K562 (cell line): Measurements from ENCODE around the gene COX4I2. TPM values are rescaled to one million over a fixed set of nuclear protein-coding genes. Genes with fewer than 3 reads are reported as not detected.
A peak's percentile ranks its signal among the peaks of the same experiment; 100 is the strongest.

Experiments
- ASH1L ChIP-seq: fragments of 450-650 bp; IDR thresholded peaks from 2 replicates; pipeline ENCODE4 v1.6.1; 2018; ENCODE audit warnings: borderline replicate concordance, mild to moderate bottlenecking, low read depth; ENCODE audit not compliant: partially characterized antibody
- BRD4 ChIP-seq: fragments of 200-600 bp; sonication (generic); IDR thresholded peaks from 2 replicates; pipeline ENCODE4 v1.6.1; 2017; ENCODE audit warnings: inconsistent platforms
- ESRRA ChIP-seq: fragments of 450-650 bp; IDR thresholded peaks from 2 replicates; pipeline ENCODE4 v1.6.1; 2014; ENCODE audit warnings: low read depth, mild to moderate bottlenecking, moderate library complexity, borderline replicate concordance
- ETV1 ChIP-seq: fragments of 450-650 bp; conservative IDR thresholded peaks from 2 replicates; pipeline ENCODE4 v1.6.1; 2016; ENCODE audit warnings: missing genetic modification characterization, control low read depth, low read depth, missing compliant biosample characterization
- FOXJ3 ChIP-seq: sonication (generic); formaldehyde crosslinking; IDR thresholded peaks from 2 replicates; pipeline ENCODE4 v1.4.0; 2020; ENCODE audit warnings: mild to moderate bottlenecking, missing genetic modification reagents
- GABPB2 ChIP-seq: fragments of 250-450 bp; sonication (Bioruptor Pico); conservative IDR thresholded peaks from 2 replicates; pipeline ENCODE4 v1.5.1; 2021; ENCODE audit warnings: mild to moderate bottlenecking
- MCM2 ChIP-seq: fragments of 450-650 bp; IDR thresholded peaks from 2 replicates; pipeline ENCODE4 v1.6.1; 2017; ENCODE audit warnings: low read depth, mild to moderate bottlenecking
- NFXL1 ChIP-seq: fragments of 450-650 bp; formaldehyde crosslinking; IDR thresholded peaks from 2 replicates; pipeline ENCODE4 v1.4.0; 2021; ENCODE audit warnings: mild to moderate bottlenecking
- POLR3G ChIP-seq: IDR thresholded peaks from 2 replicates; pipeline ENCODE4 v1.6.1; 2011; ENCODE audit not compliant: insufficient read length, insufficient replicate concordance; ENCODE audit errors: extremely low read depth
- RFX5 ChIP-seq: IDR thresholded peaks from 2 replicates; pipeline ENCODE4 v1.6.1; 2011; ENCODE audit warnings: low read depth, mild to moderate bottlenecking, improper control_type of control experiment, low read length
- SAP30 ChIP-seq: fragments of 200-600 bp; sonication (generic); IDR thresholded peaks from 2 replicates; pipeline ENCODE4 v1.6.1; 2012; ENCODE audit warnings: borderline replicate concordance, low read depth, mild to moderate bottlenecking, moderate library complexity, low read length, control low read depth, inconsistent platforms; ENCODE audit not compliant: insufficient read depth, poor library complexity, severe bottlenecking
- SMAD2 ChIP-seq: fragments of 150-350 bp; IDR thresholded peaks from 2 replicates; pipeline ENCODE4 v1.6.1; 2014; ENCODE audit warnings: low read depth, mild to moderate bottlenecking, low read length
- SMARCE1 ChIP-seq: fragments of 450-650 bp; IDR thresholded peaks from 2 replicates; pipeline ENCODE4 v1.7.1; 2016; ENCODE audit warnings: mild to moderate bottlenecking
- SRSF3 ChIP-seq: fragments of 200-400 bp; formaldehyde crosslinking; IDR thresholded peaks from 2 replicates; pipeline ENCODE4 v1.6.1; 2016; ENCODE audit warnings: mild to moderate bottlenecking, low read length, moderate library complexity; ENCODE audit not compliant: insufficient read depth
- ZNF184 ChIP-seq: sonication (generic); formaldehyde crosslinking; IDR thresholded peaks from 2 replicates; pipeline ENCODE4 v1.5.0; 2020; ENCODE audit warnings: missing genetic modification reagents
- ZNF253 ChIP-seq: fragments of 250-450 bp; sonication (Bioruptor Pico); conservative IDR thresholded peaks from 2 replicates; pipeline ENCODE4 v1.6.1; 2021; ENCODE audit warnings: mild to moderate bottlenecking
- ZNF57 ChIP-seq: fragments of 450-650 bp; formaldehyde crosslinking; IDR thresholded peaks from 2 replicates; pipeline ENCODE4 v1.4.0; 2020; ENCODE audit warnings: mild to moderate bottlenecking, moderate library complexity
- polyA plus RNA-seq, 8 experiments: library from polyadenylated mRNA; depleted of rRNA in 4 of 8; stranded (reverse) in 5 of 8; unstranded in 3 of 8; fragments of >200 nt; fragmentation: Nextera tagmentation in 2 of 8; fragmentation: Illumina TruSeq in 1 of 8; extraction: Ambion mirVana in 2 of 8; extraction: Trizol in 1 of 8; gene quantifications; 2 replicates each; pipeline versions ENCODE4 v1.2.1 to v1.2.3, GENCODE V29; 2011 to 2014; ENCODE audit warnings: inconsistent platforms in 1 of 8, missing spikeins in 1 of 8
- total RNA-seq, 7 experiments: library from RNA; depleted of rRNA in 6 of 7; stranded (reverse); fragments of >200 nt in 6 of 7; fragmentation: Illumina TruSeq in 2 of 7; extraction: Trizol in 2 of 7; gene quantifications; 2 replicates each; pipeline versions ENCODE4 v1.2.1 to v1.2.3, GENCODE V29; 2011 to 2021; ENCODE audit warnings: low replicate concordance in 1 of 7
- TF ChIP-seq, protein P1 (sequence below), 2 experiments: fragments of 450-650 bp in 1 of 2; IDR thresholded peaks; 2 replicates each; pipeline ENCODE4 v1.6.1; 2011 to 2017; ENCODE audit warnings: low read depth in 2 of 2, antibody characterized with exemption in 1 of 2, borderline replicate concordance in 1 of 2, low read length in 1 of 2, mild to moderate bottlenecking in 1 of 2, mixed read lengths in 1 of 2; ENCODE audit not compliant: control insufficient read depth in 1 of 2
- TF ChIP-seq, protein P2 (sequence below): fragments of 450-650 bp; IDR thresholded peaks from one replicate; pipeline ENCODE4 v1.6.1; 2018; ENCODE audit warnings: mild to moderate bottlenecking, moderate library complexity; ENCODE audit not compliant: partially characterized antibody
- TF ChIP-seq, protein P3 (sequence below): fragments of 250-450 bp; sonication (Bioruptor Pico); IDR thresholded peaks from 2 replicates; pipeline ENCODE4 v1.4.0; 2020; ENCODE audit warnings: mild to moderate bottlenecking, moderate library complexity, borderline replicate concordance

Gene COX4I2
- total and polyA plus RNA-seq, 9 of the 15 experiments (the other 6 are each of a cell fraction or from before 2014, with no cell fraction given), result not detected

DNA sequence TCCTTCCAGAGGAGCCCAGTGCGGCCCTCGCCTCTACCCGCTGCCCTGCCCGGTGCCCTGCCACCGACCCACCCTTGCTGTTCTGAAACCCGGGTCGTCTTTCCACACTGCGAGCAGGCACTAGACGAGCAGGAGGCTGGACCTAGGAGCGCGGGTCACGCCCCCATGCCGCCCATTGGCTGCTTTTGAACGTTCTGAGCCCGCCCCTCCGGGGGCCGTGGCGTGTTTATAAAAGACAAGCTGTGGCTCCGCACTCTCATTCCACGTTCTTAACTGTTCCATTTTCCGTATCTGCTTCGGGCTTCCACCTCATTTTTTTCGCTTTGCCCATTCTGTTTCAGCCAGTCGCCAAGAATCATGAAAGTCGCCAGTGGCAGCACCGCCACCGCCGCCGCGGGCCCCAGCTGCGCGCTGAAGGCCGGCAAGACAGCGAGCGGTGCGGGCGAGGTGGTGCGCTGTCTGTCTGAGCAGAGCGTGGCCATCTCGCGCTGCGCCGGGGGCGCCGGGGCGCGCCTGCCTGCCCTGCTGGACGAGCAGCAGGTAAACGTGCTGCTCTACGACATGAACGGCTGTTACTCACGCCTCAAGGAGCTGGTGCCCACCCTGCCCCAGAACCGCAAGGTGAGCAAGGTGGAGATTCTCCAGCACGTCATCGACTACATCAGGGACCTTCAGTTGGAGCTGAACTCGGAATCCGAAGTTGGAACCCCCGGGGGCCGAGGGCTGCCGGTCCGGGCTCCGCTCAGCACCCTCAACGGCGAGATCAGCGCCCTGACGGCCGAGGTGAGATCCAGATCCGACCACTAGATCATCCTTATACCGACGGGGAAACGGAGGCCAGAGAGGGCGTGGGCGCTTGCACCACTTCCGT, 32.4 kb upstream of the COX4I2 start, which contains the start of gene ID1 (continued):
- TF ChIP-seq SAP30 (peak; percentile 77), NFXL1 (CRISPR knock-in tag) (no peak), ASH1L (no peak), ESRRA (peak; percentile 38; the same call in 1 of the 2 replicates), BRD4 (peak; percentile 46; the same call in 1 of the 2 replicates), ETV1 (no peak), SRSF3 (no peak), GABPB2 (CRISPR knock-in tag) (no peak), RFX5 (no peak), MCM2 (no peak), ZNF184 (CRISPR knock-in tag) (no peak), SMAD2 (no peak), FOXJ3 (no peak), SMARCE1 (no peak), ZNF57 (CRISPR knock-in tag) (no peak), POLR3G (no peak), ZNF253 (CRISPR knock-in tag) (no peak)
- TF ChIP-seq, protein P1, sequence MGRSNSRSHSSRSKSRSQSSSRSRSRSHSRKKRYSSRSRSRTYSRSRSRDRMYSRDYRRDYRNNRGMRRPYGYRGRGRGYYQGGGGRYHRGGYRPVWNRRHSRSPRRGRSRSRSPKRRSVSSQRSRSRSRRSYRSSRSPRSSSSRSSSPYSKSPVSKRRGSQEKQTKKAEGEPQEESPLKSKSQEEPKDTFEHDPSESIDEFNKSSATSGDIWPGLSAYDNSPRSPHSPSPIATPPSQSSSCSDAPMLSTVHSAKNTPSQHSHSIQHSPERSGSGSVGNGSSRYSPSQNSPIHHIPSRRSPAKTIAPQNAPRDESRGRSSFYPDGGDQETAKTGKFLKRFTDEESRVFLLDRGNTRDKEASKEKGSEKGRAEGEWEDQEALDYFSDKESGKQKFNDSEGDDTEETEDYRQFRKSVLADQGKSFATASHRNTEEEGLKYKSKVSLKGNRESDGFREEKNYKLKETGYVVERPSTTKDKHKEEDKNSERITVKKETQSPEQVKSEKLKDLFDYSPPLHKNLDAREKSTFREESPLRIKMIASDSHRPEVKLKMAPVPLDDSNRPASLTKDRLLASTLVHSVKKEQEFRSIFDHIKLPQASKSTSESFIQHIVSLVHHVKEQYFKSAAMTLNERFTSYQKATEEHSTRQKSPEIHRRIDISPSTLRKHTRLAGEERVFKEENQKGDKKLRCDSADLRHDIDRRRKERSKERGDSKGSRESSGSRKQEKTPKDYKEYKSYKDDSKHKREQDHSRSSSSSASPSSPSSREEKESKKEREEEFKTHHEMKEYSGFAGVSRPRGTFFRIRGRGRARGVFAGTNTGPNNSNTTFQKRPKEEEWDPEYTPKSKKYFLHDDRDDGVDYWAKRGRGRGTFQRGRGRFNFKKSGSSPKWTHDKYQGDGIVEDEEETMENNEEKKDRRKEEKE (IDR thresholded peaks at IDR 0.05; ENCODE audit: borderline replicate concordance in 1 of 2, control insufficient read depth in 1 of 2, low read depth in 2 of 2, low read length in 1 of 2), result no peak; a peak in 1 of 4 replicates
- TF ChIP-seq, protein P2, sequence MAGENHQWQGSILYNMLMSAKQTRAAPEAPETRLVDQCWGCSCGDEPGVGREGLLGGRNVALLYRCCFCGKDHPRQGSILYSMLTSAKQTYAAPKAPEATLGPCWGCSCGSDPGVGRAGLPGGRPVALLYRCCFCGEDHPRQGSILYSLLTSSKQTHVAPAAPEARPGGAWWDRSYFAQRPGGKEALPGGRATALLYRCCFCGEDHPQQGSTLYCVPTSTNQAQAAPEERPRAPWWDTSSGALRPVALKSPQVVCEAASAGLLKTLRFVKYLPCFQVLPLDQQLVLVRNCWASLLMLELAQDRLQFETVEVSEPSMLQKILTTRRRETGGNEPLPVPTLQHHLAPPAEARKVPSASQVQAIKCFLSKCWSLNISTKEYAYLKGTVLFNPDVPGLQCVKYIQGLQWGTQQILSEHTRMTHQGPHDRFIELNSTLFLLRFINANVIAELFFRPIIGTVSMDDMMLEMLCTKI, result no peak
- TF ChIP-seq, protein P3, sequence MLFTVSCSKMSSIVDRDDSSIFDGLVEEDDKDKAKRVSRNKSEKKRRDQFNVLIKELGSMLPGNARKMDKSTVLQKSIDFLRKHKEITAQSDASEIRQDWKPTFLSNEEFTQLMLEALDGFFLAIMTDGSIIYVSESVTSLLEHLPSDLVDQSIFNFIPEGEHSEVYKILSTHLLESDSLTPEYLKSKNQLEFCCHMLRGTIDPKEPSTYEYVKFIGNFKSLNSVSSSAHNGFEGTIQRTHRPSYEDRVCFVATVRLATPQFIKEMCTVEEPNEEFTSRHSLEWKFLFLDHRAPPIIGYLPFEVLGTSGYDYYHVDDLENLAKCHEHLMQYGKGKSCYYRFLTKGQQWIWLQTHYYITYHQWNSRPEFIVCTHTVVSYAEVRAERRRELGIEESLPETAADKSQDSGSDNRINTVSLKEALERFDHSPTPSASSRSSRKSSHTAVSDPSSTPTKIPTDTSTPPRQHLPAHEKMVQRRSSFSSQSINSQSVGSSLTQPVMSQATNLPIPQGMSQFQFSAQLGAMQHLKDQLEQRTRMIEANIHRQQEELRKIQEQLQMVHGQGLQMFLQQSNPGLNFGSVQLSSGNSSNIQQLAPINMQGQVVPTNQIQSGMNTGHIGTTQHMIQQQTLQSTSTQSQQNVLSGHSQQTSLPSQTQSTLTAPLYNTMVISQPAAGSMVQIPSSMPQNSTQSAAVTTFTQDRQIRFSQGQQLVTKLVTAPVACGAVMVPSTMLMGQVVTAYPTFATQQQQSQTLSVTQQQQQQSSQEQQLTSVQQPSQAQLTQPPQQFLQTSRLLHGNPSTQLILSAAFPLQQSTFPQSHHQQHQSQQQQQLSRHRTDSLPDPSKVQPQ (CRISPR knock-in tag), result no peak
